ENCODE data around the gene TTL. TPM values are rescaled to one million over a fixed set of nuclear protein-coding genes. Genes with fewer than 3 reads are reported as not detected.

TTL gene
- total and polyA plus RNA-seq, 2 donors from 2014 or later: 11.1 to 23.5 TPM

DNA sequence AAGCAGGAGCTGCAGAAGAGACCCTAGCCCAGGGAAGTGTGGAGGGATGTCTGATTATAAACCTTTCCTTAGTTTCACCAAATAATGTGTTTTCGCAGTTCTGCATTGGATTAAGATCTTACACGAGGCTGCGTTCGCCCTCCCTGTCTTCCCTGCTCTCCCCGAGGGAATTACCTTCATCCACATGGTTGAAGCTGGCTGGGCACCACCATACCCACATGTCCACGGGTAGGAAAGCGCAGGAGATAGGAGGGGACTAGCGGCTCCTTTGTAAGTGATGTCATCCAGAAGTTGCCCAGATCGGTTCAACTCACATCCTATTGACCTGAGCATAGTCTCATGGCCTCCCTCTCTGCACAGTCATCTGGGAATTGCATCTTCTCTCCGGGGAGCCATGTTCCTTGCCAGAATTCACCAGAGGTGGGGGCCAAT lies 1.1 kb downstream of the TTL start:
- peak in 4 of 5 donors; percentile 54 to 74 (median 66) for DNase-seq
- TF ChIP-seq, protein P1, sequence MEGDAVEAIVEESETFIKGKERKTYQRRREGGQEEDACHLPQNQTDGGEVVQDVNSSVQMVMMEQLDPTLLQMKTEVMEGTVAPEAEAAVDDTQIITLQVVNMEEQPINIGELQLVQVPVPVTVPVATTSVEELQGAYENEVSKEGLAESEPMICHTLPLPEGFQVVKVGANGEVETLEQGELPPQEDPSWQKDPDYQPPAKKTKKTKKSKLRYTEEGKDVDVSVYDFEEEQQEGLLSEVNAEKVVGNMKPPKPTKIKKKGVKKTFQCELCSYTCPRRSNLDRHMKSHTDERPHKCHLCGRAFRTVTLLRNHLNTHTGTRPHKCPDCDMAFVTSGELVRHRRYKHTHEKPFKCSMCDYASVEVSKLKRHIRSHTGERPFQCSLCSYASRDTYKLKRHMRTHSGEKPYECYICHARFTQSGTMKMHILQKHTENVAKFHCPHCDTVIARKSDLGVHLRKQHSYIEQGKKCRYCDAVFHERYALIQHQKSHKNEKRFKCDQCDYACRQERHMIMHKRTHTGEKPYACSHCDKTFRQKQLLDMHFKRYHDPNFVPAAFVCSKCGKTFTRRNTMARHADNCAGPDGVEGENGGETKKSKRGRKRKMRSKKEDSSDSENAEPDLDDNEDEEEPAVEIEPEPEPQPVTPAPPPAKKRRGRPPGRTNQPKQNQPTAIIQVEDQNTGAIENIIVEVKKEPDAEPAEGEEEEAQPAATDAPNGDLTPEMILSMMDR (IDR thresholded peaks at IDR 0.05; ENCODE audit: borderline replicate concordance, extremely low read depth, insufficient read depth): no peak
- H3K36me3 ChIP-seq (ENCODE audit: control insufficient read depth in 2 of 3, insufficient read depth in 3 of 3, low read length in 3 of 3): no peaks in the 10 kb centered on the region
- H3K4me3 ChIP-seq (ENCODE audit: low read length in 3 of 3): peak overlapping the region; percentile 59 to 87 (median 76)
- no peak for FAIRE-seq
- no peaks in the 10 kb centered on the region for H3K9me3 ChIP-seq (ENCODE audit: control insufficient read depth in 2 of 3, insufficient read depth in 1 of 3, low read length in 3 of 3)
- peak overlapping the region; percentile 27 to 88 (median 37) for H3K9ac ChIP-seq (ENCODE audit: low read length in 3 of 3)
- intact Hi-C loops (cut with DNase I): no loop called here
- H3K27me3 ChIP-seq (ENCODE audit: control insufficient read depth, insufficient read depth, low read length): no peaks in the 10 kb centered on the region
- H3K27ac ChIP-seq (ENCODE audit: low read depth in 2 of 2, low read length in 2 of 2): no peak overlapping the region
- peaks cover 3 to 10% (median 8%) of the 10 kb centered on the region in 3 donors for H3K4me1 ChIP-seq (ENCODE audit: control insufficient read depth in 2 of 3, insufficient read depth in 2 of 3, low read depth in 1 of 3, low read length in 3 of 3)

DNA sequence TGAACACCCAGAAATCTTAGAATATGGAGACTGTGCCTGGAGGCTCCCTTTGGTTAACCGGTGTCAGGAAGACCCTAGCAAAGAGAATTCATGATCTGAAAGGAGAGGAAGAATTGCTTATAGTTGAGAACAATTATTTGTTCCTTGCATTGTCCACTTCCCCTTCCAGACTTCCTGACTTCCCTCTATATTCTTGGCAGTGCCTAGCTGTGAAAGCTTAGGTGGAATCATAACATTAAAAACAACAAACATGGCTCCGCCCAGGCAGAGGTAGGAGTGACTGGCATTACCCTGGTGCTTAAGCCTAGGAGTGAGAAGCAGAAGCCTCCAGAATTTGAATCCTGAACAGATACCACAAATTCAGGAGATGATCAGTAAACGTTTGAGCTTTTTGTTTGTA lies 1.9 kb downstream of the TTL start:
- Histone ChIP-seq H3K4me3 (ENCODE audit: low read length in 3 of 3) (peak overlapping the region in 1 of 3 donors; percentile 87), H3K36me3 (ENCODE audit: control insufficient read depth in 2 of 3, insufficient read depth in 3 of 3, low read length in 3 of 3) (no peaks in the 10 kb centered on the region), H3K4me1 (ENCODE audit: control insufficient read depth in 2 of 3, insufficient read depth in 2 of 3, low read depth in 1 of 3, low read length in 3 of 3) (peaks cover 3 to 10% (median 8%) of the 10 kb centered on the region in 3 donors), H3K27me3 (ENCODE audit: control insufficient read depth, insufficient read depth, low read length) (no peaks in the 10 kb centered on the region), H3K27ac (ENCODE audit: low read depth in 2 of 2, low read length in 2 of 2) (no peak overlapping the region), H3K9ac (ENCODE audit: low read length in 3 of 3) (no peak overlapping the region), H3K9me3 (ENCODE audit: control insufficient read depth in 2 of 3, insufficient read depth in 1 of 3, low read length in 3 of 3) (no peaks in the 10 kb centered on the region)
- FAIRE-seq (no peak), DNase-seq (no peak)
- TF ChIP-seq, protein P1 (IDR thresholded peaks at IDR 0.05; ENCODE audit: borderline replicate concordance, extremely low read depth, insufficient read depth): no peak
- intact Hi-C loops (cut with DNase I): no loop called here

DNA sequence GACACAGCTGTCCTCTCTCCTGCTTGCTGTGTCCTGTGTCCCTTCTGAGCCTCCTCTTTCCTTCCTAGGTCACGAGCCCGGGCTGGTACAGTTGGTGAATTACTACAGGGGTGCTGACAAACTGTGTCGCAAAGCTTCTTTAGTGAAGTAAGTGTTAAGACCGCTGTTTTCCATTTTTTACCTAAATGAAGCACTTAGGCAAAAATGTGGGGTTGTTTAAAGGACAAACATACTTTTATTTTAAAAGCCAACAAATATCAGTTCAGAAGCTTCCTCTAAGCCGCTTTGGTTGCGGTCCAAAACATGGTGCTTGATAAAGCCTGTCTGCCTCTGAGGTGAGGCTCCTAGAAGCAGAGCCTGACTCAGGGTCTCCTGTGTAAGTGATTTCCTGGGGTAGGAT lies 3.9 kb downstream of the TTL start:
- no peak for DNase-seq
- no peak for FAIRE-seq
- H3K27ac ChIP-seq (ENCODE audit: low read depth in 2 of 2, low read length in 2 of 2): no peak overlapping the region
- peaks cover under 1 to 8% (median 6%) of the 10 kb centered on the region in 3 donors for H3K4me1 ChIP-seq (ENCODE audit: control insufficient read depth in 2 of 3, insufficient read depth in 2 of 3, low read depth in 1 of 3, low read length in 3 of 3)
- H3K4me3 ChIP-seq (ENCODE audit: low read length in 3 of 3): no peak overlapping the region
- H3K36me3 ChIP-seq (ENCODE audit: control insufficient read depth in 2 of 3, insufficient read depth in 3 of 3, low read length in 3 of 3): no peaks in the 10 kb centered on the region
- intact Hi-C loops (cut with DNase I): no loop called here
- no peaks in the 10 kb centered on the region for H3K9me3 ChIP-seq (ENCODE audit: control insufficient read depth in 2 of 3, insufficient read depth in 1 of 3, low read length in 3 of 3)
- H3K27me3 ChIP-seq (ENCODE audit: control insufficient read depth, insufficient read depth, low read length): no peaks in the 10 kb centered on the region
- H3K9ac ChIP-seq (ENCODE audit: low read length in 3 of 3): no peak overlapping the region
- TF ChIP-seq, protein P1 (IDR thresholded peaks at IDR 0.05; ENCODE audit: borderline replicate concordance, extremely low read depth, insufficient read depth): no peak

DNA sequence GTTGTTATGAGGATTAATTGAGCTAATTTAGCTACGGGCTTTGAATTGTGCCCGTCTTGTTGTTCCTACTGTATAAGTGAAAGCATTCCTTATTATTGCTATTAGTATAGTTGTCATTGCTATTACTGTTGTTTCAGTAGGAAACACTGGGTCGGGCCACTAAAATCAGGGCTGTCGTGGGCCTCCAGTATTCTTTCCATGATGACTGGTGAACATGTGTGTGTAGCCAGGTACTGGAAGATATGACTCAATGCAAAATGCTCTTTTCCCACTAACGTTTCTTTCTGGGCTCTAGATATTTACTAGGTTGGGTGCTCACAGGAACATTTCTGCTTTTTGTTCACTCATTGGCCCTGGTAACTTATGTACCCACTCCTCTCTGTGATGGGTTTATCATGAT lies 4.9 kb downstream of the TTL start:
- Histone ChIP-seq H3K36me3 (ENCODE audit: control insufficient read depth in 2 of 3, insufficient read depth in 3 of 3, low read length in 3 of 3) (no peaks in the 10 kb centered on the region), H3K27ac (ENCODE audit: low read depth in 2 of 2, low read length in 2 of 2) (no peak overlapping the region), H3K9me3 (ENCODE audit: control insufficient read depth in 2 of 3, insufficient read depth in 1 of 3, low read length in 3 of 3) (no peaks in the 10 kb centered on the region), H3K27me3 (ENCODE audit: control insufficient read depth, insufficient read depth, low read length) (no peaks in the 10 kb centered on the region), H3K4me3 (ENCODE audit: low read length in 3 of 3) (no peak overlapping the region), H3K4me1 (ENCODE audit: control insufficient read depth in 2 of 3, insufficient read depth in 2 of 3, low read depth in 1 of 3, low read length in 3 of 3) (peaks cover 0 to 8% (median 5%) of the 10 kb centered on the region in 3 donors), H3K9ac (ENCODE audit: low read length in 3 of 3) (no peak overlapping the region)
- FAIRE-seq (no peak), DNase-seq (no peak)
- TF ChIP-seq, protein P1 (IDR thresholded peaks at IDR 0.05; ENCODE audit: borderline replicate concordance, extremely low read depth, insufficient read depth): no peak
- intact Hi-C loops (cut with DNase I): no loop called here
